HG03575 (cell line): ENCODE data around the gene CYP11A1.

Experiments used
- ATAC-seq: cut with Tn5 transposase; IDR thresholded peaks from one replicate; pipeline ENCODE4 v1.9.1; 2021; ENCODE audit not compliant: unreplicated experiment, insufficient number of reproducible peaks, low FRiP score; ENCODE audit errors: extremely low read depth

The CYP11A1 gene

GRCh38 chr15:74367296-74367854, at the start of gene CYP11A1:
Gene CYP11A1 (minus strand): TSS chr15:74367646. CDS start chr15:74367585, 61 bp downstream.
- ATAC-seq: no peak

- no peak for ATAC-seq
Observed at GRCh38 chr15:74417225-74417624, 49.8 kb upstream of the CYP11A1 start.

GRCh38 chr15:74415966-74416916, 48.8 kb upstream of the CYP11A1 start:
- no peak for ATAC-seq

- ATAC-seq: no peak
Observed at GRCh38 chr15:74414603-74415338, 47.3 kb upstream of the CYP11A1 start.

DNA sequence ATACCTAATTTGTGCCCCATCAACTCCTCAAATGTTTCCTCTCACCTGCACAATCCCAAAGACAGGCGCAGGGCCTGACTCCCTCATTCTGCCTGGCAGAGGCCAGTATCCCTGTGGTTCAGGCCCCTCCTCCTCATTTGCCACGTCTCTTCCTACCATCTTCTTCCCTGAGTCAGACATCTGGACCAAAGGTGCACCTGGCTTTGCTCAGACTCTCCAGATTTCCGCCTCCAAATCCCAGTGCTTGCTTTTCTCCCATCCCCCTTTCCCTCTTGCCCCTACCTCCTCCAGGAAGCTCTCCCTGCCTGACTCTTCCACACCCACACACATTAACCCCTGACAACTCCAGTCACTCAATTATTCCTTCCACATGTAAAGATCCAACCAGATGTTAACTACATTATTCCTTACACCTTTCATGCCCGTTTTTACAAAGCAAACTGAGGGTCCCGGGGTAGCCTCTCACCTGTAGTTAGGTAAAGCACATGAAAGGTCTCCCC, 46.7 kb upstream of the CYP11A1 start:
- no peak for ATAC-seq

DNA sequence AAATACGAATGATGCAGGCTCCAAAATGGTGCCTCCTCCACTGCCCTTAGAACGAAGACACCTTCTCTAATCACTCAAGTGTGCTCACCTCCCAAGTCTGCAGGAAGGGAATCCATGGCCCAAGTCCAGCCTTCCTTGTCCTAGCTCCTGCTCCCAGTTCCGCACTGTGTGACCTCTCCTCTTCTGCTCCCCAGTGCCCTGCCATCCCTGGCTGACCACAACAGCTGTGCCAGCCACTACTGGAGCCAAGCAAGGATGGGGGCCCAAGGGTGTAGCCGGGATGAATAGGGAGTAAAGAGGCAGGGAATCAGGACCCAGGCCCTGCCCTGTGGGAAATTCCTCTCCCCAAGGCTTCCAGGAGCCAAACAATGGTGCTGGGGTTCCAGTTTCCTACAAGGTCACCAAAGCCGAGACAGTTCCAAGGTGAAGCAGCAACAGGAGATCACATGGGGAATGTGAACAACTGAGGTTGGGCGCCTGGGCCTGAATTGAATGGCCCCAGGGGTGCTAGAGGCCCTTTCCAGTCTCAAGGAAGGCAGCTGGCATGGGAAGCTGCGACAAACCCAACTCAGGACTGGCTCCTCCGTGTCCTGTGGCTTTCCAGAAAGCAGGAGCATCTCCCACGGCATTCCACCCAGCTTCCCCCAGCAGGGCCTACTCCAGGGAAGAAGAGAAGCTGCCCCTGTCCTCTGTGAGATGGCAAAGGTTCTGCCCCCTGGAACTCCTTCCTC, 46.1 kb upstream of the CYP11A1 start:
- no peak for ATAC-seq

DNA sequence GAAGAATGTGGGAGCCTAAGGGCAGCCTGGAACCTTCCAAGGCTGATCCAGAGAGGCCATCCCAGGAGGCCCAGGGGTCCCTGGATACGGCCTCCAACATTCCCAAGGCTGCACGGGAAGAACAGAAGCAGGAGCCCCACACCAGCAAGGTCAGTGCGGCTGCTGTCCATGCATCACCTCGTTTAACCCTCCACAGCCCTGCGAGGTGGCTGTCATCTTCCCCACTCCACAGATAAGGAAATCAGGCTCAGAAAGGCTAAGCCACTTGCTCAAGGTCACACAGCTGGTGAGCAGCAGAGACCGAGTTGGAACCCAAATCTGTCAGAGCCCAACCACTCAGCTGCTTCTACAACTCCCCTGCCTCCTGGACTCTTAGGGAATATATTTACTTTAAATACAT, 44.7 kb upstream of the CYP11A1 start:
- no peak for ATAC-seq

DNA sequence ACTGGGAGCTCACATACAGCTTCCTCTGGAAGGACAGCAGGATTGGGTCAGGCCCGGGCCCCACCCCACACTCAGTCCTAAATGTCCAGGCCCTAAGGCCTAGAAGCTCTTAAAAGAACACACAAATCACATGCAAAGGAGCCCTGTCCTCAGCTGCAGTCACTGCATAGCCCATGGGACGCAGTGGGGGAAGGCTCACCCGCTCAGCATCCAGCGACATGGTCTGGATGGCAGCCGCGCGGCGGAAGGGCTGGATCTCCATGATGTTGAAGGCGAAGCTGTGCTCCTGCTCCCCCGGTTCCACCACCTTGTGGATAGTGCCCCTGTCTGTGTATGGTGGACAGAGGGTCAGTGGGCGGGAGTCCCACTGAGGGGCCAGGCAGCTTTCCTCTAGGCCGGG, 44.2 kb upstream of the CYP11A1 start:
- no peak for ATAC-seq

DNA sequence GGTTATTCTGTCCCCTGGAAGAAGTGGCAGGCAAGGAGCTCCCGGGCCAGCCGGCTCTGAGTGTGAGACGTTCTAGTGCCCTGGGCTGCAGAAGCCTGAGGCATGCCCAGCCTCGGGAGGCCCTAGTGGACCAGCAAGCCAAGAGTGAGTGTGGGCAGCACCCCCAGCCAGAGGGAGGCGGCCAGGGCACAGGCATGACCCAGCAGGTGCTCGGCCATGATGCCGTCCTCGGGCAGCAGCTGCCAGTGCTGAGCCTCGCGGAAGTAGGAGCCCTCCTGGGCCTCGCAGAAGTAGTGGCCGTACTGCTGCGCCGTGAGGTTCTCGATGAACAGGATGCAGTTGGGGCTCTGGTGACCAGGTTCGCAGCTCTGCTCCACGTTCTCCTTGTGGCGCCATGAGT, 43.1 kb upstream of the CYP11A1 start:
- ATAC-seq: no peak

DNA sequence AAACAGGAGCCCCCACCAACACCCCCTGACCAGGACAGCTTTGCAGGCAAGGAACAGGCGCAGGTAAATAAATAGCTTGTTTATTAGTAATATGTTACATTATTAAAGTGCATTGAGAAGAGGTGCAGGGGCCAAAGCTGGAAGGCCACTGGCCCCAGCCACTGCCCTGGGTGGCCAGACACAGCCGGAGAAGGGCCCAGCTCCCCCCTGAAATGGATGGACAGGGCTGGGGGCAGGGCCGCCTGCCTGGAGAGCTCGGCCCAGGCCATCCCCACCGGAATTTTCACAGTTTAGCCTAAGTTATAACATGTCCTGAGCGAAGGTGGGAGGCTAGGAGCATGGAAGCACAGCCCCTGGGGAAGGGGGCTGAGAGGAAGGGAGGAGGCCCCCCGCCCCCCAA, 41.8 kb upstream of the CYP11A1 start:
- no peak for ATAC-seq

GRCh38 chr15:74408815-74409214, 41.4 kb upstream of the CYP11A1 start:
- no peak for ATAC-seq

- ATAC-seq: no peak
Observed at GRCh38 chr15:74408385-74408784, 40.9 kb upstream of the CYP11A1 start.

DNA sequence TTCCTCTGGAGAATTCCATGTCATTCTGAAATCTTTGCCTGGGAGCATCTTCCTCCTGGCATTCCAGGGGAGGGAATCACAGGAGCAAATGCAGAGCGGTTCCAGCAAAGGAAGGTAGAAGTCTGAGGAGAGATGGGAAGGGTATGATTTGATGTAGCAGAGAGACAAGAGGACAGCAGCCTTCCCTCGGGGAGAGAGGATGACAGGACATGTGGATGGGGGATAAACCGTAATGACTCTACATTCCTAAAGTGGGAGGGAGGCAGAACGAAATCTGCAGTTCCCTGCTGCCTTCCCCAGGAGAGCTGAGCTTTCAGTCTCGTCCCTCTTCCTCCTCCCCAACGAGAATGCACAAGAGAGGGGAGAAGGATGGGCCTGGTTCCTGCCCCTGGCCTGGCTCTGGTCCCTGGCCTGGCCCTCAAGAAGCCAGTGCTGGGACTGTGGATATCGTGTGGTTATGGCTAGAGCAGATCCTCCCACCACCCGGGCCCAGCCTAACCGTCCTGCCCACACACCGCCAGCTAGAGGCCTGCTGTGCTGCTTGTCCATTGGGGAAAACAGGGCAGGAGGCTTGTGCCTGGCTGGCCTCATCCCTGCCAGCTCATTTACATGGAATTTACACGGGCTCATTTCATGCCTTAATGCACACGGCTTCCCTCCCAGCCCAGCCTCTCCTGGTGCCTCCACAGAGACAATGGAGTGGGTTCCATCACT, 39.7 kb upstream of the CYP11A1 start:
- no peak for ATAC-seq

DNA sequence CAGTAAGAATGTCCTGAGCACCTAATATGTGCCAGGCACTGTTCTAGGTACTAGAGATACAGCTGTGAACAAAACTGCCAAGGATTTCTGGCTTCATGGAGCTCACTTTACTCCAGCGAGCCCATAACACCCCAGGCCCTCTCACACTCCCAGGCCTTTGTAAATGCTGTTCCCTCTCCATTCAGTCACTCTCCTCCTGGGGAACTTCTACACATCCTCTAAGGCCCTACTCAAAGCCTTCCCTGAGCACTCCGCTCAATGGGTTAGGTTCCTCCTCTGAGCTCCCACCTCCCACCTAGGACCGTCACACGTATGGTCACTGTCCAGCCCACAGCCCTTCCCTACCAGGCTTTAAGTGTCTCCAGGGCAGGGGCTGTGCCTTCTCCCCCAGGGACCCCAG, 39.1 kb upstream of the CYP11A1 start:
- ATAC-seq: no peak

GRCh38 chr15:74405823-74406222, 38.4 kb upstream of the CYP11A1 start:
- ATAC-seq: no peak

- ATAC-seq: no peak
Observed at GRCh38 chr15:74403991-74404563, 36.6 kb upstream of the CYP11A1 start.

GRCh38 chr15:74403588-74403919, 36.1 kb upstream of the CYP11A1 start:
- ATAC-seq: no peak

DNA sequence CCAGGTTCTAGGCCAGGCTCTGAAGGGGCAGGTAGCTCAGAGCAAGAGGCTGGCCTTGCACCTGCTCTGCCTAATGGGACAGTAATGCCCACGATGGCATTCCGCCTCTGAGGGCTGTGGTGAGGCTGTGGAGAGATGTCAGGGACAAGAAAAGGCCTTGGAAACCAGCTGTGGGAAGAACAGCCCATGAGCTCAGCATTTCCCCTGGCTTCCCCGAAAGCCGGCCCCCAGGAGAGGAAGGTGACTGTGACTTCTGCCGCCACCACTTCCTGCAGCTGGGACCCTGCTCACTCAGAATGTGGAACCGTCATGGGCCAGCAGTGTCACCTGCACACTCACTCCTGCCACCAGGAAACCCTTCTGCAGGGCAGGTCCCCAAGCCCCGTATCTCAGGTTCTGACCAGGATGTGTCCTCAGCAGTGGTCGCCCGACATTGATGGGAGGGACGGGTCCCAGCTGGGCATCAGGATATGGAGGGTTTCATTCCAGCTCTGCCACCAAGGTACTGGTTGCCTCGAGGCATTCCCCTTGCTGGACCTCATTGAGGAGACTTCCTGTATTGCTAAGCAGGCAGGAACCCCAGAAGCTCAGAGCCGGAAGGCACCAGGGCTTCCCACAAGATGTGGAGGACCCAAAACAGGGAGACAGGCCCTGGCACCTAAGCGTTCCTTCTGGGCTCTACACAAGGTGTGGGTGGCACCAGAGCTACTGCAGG, 35.6 kb upstream of the CYP11A1 start:
- ATAC-seq: no peak
